HCT116 (cell line): ENCODE data around the gene BTBD9.

Experiments used
- CTCF ChIP-seq, 3 experiments: fragments of 200-600 bp in 1 of 3; sonication (generic) in 1 of 3; IDR thresholded peaks in 2 of 3; conservative IDR thresholded peaks in 1 of 3; 2 replicates each; pipeline ENCODE4 v1.5.1; 2012 to 2017; ENCODE audit warnings: low read depth in 2 of 3, low read length in 2 of 3, antibody characterized with exemption in 1 of 3, borderline replicate concordance in 1 of 3, control low read depth in 1 of 3, mild to moderate bottlenecking in 1 of 3, mixed read lengths in 1 of 3, mixed run types in 1 of 3, moderate library complexity in 1 of 3; ENCODE audit not compliant: insufficient read depth in 1 of 3
- EZH2 ChIP-seq: fragments of 200-600 bp; sonication (generic); IDR thresholded peaks from 2 replicates; pipeline ENCODE4 v1.6.1; 2017; ENCODE audit warnings: antibody characterized with exemption, mixed run types
- FOSL1 ChIP-seq: IDR thresholded peaks from 2 replicates; pipeline ENCODE4 v1.6.1; 2012; ENCODE audit warnings: low read depth
- MAX ChIP-seq: IDR thresholded peaks from 2 replicates; pipeline ENCODE4 v1.6.1; 2012
- RAD21 ChIP-seq: IDR thresholded peaks from 2 replicates; pipeline ENCODE4 v1.6.1; 2012; ENCODE audit warnings: low read depth, mild to moderate bottlenecking
- REST ChIP-seq: IDR thresholded peaks from 2 replicates; pipeline ENCODE4 v1.6.1; 2012; ENCODE audit warnings: low read depth
- SP1 ChIP-seq: IDR thresholded peaks from 2 replicates; pipeline ENCODE4 v1.6.1; 2012; ENCODE audit warnings: low read depth
- ZNF274 ChIP-seq: fragments of 200-500 bp; sonication (Bioruptor generic); IDR thresholded peaks from 2 replicates; pipeline ENCODE4 v1.6.1; 2014; ENCODE audit warnings: mild to moderate bottlenecking, low read depth, low read length, inconsistent platforms

DNA sequence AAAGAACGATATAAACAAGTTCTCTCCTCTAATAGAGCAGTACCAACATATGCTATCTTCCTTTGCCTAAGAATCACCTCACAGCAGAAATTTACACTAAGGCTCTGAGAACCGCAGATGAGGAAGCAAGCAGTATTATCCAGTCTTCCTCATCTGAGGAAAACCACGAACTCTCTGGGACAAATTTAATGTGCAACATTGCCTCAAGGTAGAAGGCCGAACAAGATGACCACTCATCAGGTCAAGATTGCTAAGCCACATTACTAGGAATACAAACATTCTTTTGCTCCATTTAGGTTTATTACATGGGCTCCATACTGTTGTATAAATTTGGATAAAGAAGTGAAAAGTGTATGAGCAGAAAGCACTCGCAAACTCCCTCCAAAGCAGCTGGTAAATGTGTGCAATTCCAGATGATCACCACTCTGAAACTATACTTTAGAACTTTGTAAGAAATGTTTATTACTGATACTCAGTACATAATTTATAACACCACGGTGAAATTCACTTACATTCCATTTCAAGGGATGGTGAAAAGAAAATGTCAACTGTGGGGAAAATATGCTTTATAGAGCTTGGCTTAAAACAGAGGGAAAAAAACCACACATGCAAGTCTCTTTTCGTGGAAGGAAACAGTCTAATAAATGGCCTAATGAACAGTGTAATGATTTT, 398.4 kb downstream of the BTBD9 start:
- TF ChIP-seq CTCF (IDR thresholded peaks at IDR 0.05 in 2 of 3, conservative IDR thresholded peaks at IDR 0.05 in 1 of 3; ENCODE audit: borderline replicate concordance in 1 of 3, insufficient read depth in 1 of 3, low read depth in 2 of 3, low read length in 2 of 3) (no peak), EZH2 (no peak), ZNF274 (no peak), REST (no peak), SP1 (no peak), FOSL1 (no peak), RAD21 (no peak), MAX (no peak)
